ENCODE measurements around the gene VEGFD.
A peak's percentile ranks its signal among the peaks of the same experiment; 100 is the strongest.

Gene VEGFD

DNA sequence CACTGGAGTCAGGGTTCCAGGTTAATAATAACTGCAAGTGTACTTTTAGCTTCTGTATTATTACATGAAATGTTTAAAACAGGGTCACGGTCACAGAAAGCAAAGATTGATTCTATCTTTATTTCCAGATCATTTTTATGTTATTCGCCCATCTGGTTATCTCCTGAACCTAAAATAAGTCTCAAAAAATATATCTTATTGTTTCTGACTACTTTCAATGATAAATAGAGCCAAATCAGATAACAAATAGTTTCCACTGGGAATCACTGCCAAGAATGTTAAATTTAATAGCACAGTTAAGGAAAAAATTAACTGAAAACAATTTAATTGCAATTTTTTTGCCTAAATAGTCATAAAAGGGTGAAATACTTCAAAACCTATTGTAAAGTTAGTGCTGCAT lies 17.2 kb upstream of the VEGFD start:
- no peak for DNase-seq (ENCODE audit: extremely low read depth, low read depth)
- TF ChIP-seq, protein P1, sequence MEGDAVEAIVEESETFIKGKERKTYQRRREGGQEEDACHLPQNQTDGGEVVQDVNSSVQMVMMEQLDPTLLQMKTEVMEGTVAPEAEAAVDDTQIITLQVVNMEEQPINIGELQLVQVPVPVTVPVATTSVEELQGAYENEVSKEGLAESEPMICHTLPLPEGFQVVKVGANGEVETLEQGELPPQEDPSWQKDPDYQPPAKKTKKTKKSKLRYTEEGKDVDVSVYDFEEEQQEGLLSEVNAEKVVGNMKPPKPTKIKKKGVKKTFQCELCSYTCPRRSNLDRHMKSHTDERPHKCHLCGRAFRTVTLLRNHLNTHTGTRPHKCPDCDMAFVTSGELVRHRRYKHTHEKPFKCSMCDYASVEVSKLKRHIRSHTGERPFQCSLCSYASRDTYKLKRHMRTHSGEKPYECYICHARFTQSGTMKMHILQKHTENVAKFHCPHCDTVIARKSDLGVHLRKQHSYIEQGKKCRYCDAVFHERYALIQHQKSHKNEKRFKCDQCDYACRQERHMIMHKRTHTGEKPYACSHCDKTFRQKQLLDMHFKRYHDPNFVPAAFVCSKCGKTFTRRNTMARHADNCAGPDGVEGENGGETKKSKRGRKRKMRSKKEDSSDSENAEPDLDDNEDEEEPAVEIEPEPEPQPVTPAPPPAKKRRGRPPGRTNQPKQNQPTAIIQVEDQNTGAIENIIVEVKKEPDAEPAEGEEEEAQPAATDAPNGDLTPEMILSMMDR (IDR thresholded peaks at IDR 0.05; ENCODE audit: low read depth, low read length, missing control alignments) = no peak
- H3K4me3 ChIP-seq (replicated peaks; ENCODE audit: low read depth, low read length) = no peak overlapping the region

GRCh38 chrX:15399962-15400391 lies 15.8 kb upstream of the VEGFD start:
- no peak for DNase-seq (ENCODE audit: extremely low read depth, low read depth)
- no peak overlapping the region for H3K4me3 ChIP-seq (replicated peaks; ENCODE audit: low read depth, low read length)
- TF ChIP-seq, protein P1 (IDR thresholded peaks at IDR 0.05; ENCODE audit: low read depth, low read length, missing control alignments) = no peak

DNA sequence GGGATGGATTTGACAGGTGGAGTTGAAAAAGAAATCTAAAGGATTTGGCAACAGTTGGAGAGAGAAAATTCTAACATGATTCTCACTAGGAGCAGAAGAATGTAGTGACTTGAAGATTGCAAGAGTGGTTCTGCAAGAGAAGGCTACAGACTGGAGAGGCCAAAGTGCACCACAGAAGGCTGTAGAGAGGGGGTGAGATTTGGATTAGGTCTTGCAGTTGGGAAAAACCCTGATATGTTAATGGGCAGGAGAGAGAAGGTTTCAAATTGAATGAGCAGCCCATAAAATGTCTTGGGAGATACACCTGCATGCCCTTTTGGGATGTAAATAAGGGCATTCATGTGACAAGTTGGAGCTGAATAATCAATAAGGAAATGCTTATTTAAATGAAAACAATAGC lies 14.7 kb upstream of the VEGFD start:
- H3K4me3 ChIP-seq (replicated peaks; ENCODE audit: low read depth, low read length) = no peak overlapping the region
- TF ChIP-seq, protein P1 (IDR thresholded peaks at IDR 0.05; ENCODE audit: low read depth, low read length, missing control alignments) = no peak
- no peak for DNase-seq (ENCODE audit: extremely low read depth, low read depth)

DNA sequence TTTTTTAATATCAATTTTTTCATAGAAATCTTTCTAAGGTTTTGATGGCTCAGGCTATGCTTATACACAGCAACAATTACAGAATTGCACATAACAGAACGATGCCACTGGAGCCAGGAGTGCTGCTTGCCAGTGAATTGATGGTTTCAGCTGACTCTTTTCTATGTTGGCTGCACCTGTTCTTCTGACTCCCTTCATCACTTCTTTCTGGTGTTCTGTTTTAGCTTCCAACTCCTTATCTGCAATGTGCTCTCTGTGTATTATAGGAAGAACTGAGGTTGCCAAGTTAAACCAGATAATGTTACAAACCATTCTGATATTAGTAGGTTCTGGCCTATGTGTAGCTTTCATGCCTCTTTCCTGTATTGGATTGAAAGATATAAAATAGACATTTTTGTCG lies 11.6 kb upstream of the VEGFD start:
- no peak overlapping the region for H3K4me3 ChIP-seq (replicated peaks; ENCODE audit: low read depth, low read length)
- no peak for DNase-seq (ENCODE audit: extremely low read depth, low read depth)
- TF ChIP-seq, protein P1 (IDR thresholded peaks at IDR 0.05; ENCODE audit: low read depth, low read length, missing control alignments) = no peak

- no peak for DNase-seq (ENCODE audit: extremely low read depth, low read depth)
- TF ChIP-seq, protein P1 (IDR thresholded peaks at IDR 0.05; ENCODE audit: low read depth, low read length, missing control alignments) = no peak
- no peak overlapping the region for H3K4me3 ChIP-seq (replicated peaks; ENCODE audit: low read depth, low read length)
Measured at GRCh38 chrX:15391850-15392249, 7.6 kb upstream of the VEGFD start.

- TF ChIP-seq, protein P1 (IDR thresholded peaks at IDR 0.05; ENCODE audit: low read depth, low read length, missing control alignments) = peak; percentile 18
- DNase-seq (ENCODE audit: extremely low read depth, low read depth) = no peak
- no peak overlapping the region for H3K4me3 ChIP-seq (replicated peaks; ENCODE audit: low read depth, low read length)
Measured at GRCh38 chrX:15382813-15383212, 1.4 kb downstream of the VEGFD start.

DNA sequence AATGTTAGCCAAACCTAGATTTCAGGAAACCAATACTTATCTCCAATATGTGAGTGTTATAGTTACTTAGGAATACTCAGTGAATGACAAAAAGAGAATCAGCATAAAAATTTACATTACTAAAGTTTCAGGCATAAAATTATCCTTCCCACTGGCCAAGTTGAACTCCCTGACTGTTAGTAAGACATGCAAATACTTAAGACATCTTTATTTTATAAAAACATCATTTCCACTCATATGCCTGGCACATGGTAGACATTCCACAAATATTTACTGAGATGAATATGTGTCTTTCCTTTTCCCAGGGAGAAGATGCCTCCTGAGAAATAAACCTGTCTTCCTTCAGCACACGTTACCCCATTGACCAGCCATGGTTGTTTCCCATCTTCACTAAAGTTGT lies 7.3 kb downstream of the VEGFD start:
- TF ChIP-seq, protein P1 (IDR thresholded peaks at IDR 0.05; ENCODE audit: low read depth, low read length, missing control alignments) = no peak
- peak; percentile 12 for DNase-seq (ENCODE audit: extremely low read depth, low read depth)
- H3K4me3 ChIP-seq (replicated peaks; ENCODE audit: low read depth, low read length) = no peak overlapping the region

Measured in HFF-Myc (cell line).